ENCODE results near the gene ZNF211. TPM values are rescaled to one million over a fixed set of nuclear protein-coding genes. Genes with fewer than 3 reads are reported as not detected.

The ZNF211 gene
- total RNA-seq, 1 experiment from 2014 or later = 17.6 TPM

DNA sequence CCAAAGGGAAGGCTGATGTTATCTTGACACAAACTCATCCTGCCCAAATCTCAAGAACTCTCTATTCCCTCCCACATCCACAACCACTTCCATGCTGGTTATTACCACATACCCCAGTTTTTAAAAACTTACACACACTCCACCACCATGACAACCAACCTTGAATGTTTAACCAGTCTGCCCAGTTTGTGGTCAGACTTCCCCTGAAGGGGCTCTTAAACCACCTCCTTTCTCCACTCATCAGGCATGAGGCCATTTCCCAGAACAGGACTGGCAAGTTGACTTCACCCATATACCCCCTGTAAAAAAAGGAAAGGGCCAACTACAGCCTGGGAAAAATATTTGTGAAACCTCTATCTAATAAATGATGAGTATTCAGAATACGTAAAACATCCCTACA is 23.4 kb downstream of the ZNF211 start (continued):
- TF ChIP-seq, protein P1, sequence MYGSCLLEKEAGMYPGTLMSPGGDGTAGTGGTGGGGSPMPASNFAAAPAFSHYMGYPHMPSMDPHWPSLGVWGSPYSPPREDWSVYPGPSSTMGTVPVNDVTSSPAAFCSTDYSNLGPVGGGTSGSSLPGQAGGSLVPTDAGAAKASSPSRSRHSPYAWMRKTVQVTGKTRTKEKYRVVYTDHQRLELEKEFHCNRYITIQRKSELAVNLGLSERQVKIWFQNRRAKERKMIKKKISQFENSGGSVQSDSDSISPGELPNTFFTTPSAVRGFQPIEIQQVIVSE (CRISPR knock-in tag; IDR thresholded peaks at IDR 0.05; ENCODE audit: borderline replicate concordance) = no peak

DNA sequence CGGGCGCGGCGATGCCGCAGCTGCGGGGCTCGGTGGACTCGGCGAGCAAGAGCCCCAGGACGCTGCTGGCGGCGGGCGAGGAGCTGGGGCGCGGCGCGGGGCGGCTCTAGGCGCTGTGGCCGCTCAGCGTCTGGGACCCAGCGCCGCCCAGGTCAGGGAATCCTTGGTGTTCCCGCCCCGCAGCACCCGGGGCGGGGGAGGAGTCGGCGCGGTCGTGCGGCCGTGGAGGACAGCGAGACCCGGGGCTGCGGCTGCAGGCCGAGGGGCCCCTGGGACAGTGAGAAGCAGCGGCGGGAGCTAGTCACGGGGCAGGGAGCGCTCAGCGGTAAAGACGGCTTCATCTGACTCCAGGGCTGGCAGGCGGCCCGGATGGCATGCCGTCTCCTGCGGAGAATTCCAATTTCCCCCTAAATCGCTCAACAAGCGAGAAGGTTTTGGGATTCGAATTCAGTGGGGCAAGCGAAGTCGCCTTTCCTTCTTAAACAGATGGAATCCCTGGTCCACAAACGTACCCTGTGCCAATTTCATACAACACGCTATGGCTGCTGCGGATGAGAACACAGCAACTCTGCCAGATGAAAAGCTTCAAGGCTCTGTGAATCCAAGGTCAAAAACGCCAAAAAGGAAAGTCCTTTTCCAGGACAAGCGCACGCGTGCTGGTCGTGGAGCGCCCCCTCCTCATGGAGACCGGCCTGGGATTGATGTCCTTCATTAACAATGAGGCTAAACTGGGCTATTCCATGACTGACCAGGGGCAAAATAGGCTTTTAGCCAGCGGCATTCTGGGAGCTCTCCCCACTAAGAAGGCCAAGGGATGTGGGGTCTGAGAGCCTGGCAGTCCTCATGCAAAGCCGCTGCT is 31.5 kb downstream of the ZNF211 start:
- H3K4me1 Mint-ChIP-seq = peaks cover 15% of the 10 kb centered on the region
- H3K27me3 Mint-ChIP-seq (ENCODE audit: low read depth) = peaks cover 20% of the 10 kb centered on the region
- H3K9me3 Mint-ChIP-seq = no peaks in the 10 kb centered on the region
- ATAC-seq (peak; percentile 85), DNase-seq (ENCODE audit: low spot score) (peak; percentile 67)
- H3K4me3 Mint-ChIP-seq = peak overlapping the region; percentile 86
- no peaks in the 10 kb centered on the region for H3K36me3 Mint-ChIP-seq
- H3K27ac Mint-ChIP-seq = no peak overlapping the region
- CTCF ChIA-PET = interaction anchor here (0.6 to 2.6 kb wide), 10 partner anchors 10 to 391 kb away, joined by 3 to 19 read pairs (median 3); partner anchors contain the start of gene ZNF551
- POLR2A ChIA-PET = interaction anchor here (1.1 to 2.4 kb wide), 7 partner anchors 12 to 395 kb away, joined by 3 to 19 read pairs (median 4); partner anchors contain the start of genes ZNF134, ZNF135, ZNF154 and ZNF551
- no peak for TF ChIP-seq IRF2 (CRISPR knock-in tag; IDR thresholded peaks at IDR 0.05; ENCODE audit: borderline replicate concordance, low read depth)
- TF ChIP-seq, protein P2, sequence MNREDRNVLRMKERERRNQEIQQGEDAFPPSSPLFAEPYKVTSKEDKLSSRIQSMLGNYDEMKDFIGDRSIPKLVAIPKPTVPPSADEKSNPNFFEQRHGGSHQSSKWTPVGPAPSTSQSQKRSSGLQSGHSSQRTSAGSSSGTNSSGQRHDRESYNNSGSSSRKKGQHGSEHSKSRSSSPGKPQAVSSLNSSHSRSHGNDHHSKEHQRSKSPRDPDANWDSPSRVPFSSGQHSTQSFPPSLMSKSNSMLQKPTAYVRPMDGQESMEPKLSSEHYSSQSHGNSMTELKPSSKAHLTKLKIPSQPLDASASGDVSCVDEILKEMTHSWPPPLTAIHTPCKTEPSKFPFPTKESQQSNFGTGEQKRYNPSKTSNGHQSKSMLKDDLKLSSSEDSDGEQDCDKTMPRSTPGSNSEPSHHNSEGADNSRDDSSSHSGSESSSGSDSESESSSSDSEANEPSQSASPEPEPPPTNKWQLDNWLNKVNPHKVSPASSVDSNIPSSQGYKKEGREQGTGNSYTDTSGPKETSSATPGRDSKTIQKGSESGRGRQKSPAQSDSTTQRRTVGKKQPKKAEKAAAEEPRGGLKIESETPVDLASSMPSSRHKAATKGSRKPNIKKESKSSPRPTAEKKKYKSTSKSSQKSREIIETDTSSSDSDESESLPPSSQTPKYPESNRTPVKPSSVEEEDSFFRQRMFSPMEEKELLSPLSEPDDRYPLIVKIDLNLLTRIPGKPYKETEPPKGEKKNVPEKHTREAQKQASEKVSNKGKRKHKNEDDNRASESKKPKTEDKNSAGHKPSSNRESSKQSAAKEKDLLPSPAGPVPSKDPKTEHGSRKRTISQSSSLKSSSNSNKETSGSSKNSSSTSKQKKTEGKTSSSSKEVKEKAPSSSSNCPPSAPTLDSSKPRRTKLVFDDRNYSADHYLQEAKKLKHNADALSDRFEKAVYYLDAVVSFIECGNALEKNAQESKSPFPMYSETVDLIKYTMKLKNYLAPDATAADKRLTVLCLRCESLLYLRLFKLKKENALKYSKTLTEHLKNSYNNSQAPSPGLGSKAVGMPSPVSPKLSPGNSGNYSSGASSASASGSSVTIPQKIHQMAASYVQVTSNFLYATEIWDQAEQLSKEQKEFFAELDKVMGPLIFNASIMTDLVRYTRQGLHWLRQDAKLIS (CRISPR knock-in tag; IDR thresholded peaks at IDR 0.05; ENCODE audit: borderline replicate concordance) = peak; percentile 68; the same call in 1 of the 2 replicates
- TF ChIP-seq ZNF317 (CRISPR knock-in tag; IDR thresholded peaks at IDR 0.05; ENCODE audit: borderline replicate concordance, low read depth) = 0 out of 2 replicates have a peak, but pooled peaks have one; percentile 12
- TF ChIP-seq, protein P1 (CRISPR knock-in tag; IDR thresholded peaks at IDR 0.05; ENCODE audit: borderline replicate concordance) = no peak
- TF ChIP-seq, protein P3, sequence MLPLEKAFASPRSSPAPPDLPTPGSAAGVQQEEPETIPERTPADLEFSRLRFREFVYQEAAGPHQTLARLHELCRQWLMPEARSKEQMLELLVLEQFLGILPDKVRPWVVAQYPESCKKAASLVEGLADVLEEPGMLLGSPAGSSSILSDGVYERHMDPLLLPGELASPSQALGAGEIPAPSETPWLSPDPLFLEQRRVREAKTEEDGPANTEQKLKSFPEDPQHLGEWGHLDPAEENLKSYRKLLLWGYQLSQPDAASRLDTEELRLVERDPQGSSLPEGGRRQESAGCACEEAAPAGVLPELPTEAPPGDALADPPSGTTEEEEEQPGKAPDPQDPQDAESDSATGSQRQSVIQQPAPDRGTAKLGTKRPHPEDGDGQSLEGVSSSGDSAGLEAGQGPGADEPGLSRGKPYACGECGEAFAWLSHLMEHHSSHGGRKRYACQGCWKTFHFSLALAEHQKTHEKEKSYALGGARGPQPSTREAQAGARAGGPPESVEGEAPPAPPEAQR (CRISPR knock-in tag; IDR thresholded peaks at IDR 0.05) = no peak
- TF ChIP-seq TEAD1 (CRISPR knock-in tag; IDR thresholded peaks at IDR 0.05) = peak; percentile 39; the same call in 1 of the 2 replicates
- no peak for TF ChIP-seq ZNF263 (CRISPR knock-in tag; IDR thresholded peaks at IDR 0.05; ENCODE audit: low read depth)
- TF ChIP-seq ETV6 (CRISPR knock-in tag; IDR thresholded peaks at IDR 0.05) = no peak
- peak; percentile 84; the same call in 1 of the 2 replicates for TF ChIP-seq TP53 (CRISPR knock-in tag; IDR thresholded peaks at IDR 0.05)
- TF ChIP-seq ZNF138 (CRISPR knock-in tag; conservative IDR thresholded peaks at IDR 0.05) = no peak
- TF ChIP-seq TEAD4 (CRISPR knock-in tag; IDR thresholded peaks at IDR 0.05) = no peak
- TF ChIP-seq GTF2I (CRISPR knock-in tag; conservative IDR thresholded peaks at IDR 0.05) = no peak
- TF ChIP-seq MXD4 (CRISPR knock-in tag; IDR thresholded peaks at IDR 0.05; ENCODE audit: borderline replicate concordance) = no peak
- TF ChIP-seq, protein P4, sequence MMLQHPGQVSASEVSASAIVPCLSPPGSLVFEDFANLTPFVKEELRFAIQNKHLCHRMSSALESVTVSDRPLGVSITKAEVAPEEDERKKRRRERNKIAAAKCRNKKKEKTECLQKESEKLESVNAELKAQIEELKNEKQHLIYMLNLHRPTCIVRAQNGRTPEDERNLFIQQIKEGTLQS (CRISPR knock-in tag; conservative IDR thresholded peaks at IDR 0.05) = no peak
- TF ChIP-seq, protein P5, sequence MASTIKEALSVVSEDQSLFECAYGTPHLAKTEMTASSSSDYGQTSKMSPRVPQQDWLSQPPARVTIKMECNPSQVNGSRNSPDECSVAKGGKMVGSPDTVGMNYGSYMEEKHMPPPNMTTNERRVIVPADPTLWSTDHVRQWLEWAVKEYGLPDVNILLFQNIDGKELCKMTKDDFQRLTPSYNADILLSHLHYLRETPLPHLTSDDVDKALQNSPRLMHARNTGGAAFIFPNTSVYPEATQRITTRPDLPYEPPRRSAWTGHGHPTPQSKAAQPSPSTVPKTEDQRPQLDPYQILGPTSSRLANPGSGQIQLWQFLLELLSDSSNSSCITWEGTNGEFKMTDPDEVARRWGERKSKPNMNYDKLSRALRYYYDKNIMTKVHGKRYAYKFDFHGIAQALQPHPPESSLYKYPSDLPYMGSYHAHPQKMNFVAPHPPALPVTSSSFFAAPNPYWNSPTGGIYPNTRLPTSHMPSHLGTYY (CRISPR knock-in tag; IDR thresholded peaks at IDR 0.05) = no peak
- no peak for TF ChIP-seq GABPB1 (CRISPR knock-in tag; IDR thresholded peaks at IDR 0.05)
- TF ChIP-seq, protein P6, sequence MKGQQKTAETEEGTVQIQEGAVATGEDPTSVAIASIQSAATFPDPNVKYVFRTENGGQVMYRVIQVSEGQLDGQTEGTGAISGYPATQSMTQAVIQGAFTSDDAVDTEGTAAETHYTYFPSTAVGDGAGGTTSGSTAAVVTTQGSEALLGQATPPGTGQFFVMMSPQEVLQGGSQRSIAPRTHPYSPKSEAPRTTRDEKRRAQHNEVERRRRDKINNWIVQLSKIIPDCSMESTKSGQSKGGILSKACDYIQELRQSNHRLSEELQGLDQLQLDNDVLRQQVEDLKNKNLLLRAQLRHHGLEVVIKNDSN (CRISPR knock-in tag; IDR thresholded peaks at IDR 0.05) = peak; percentile 39; the same call in 1 of the 2 replicates
- TF ChIP-seq ATF1 (CRISPR knock-in tag; IDR thresholded peaks at IDR 0.05) = no peak
- TF ChIP-seq ZBTB21 (CRISPR knock-in tag; IDR thresholded peaks at IDR 0.05; ENCODE audit: borderline replicate concordance) = peak; percentile 50; the same call in 1 of the 2 replicates
- TF ChIP-seq, protein P7, sequence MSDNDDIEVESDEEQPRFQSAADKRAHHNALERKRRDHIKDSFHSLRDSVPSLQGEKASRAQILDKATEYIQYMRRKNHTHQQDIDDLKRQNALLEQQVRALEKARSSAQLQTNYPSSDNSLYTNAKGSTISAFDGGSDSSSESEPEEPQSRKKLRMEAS (CRISPR knock-in tag; IDR thresholded peaks at IDR 0.05) = peak; percentile 29
- TF ChIP-seq NFATC4 (CRISPR knock-in tag; IDR thresholded peaks at IDR 0.05) = no peak
- no peak for TF ChIP-seq ELF4 (CRISPR knock-in tag; IDR thresholded peaks at IDR 0.05; ENCODE audit: low read depth)
- TF ChIP-seq, protein P8, sequence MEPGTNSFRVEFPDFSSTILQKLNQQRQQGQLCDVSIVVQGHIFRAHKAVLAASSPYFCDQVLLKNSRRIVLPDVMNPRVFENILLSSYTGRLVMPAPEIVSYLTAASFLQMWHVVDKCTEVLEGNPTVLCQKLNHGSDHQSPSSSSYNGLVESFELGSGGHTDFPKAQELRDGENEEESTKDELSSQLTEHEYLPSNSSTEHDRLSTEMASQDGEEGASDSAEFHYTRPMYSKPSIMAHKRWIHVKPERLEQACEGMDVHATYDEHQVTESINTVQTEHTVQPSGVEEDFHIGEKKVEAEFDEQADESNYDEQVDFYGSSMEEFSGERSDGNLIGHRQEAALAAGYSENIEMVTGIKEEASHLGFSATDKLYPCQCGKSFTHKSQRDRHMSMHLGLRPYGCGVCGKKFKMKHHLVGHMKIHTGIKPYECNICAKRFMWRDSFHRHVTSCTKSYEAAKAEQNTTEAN (CRISPR knock-in tag; IDR thresholded peaks at IDR 0.05) = no peak

Data from WTC11 (cell line).